Left lobe of liver (tissue), 2 donors: ENCODE results near the gene STAG3. TPM values are rescaled to one million over a fixed set of nuclear protein-coding genes. Genes with fewer than 3 reads are reported as not detected.
"Not testable (repeated sequence)": the region's sequence is repeated elsewhere in the genome, so short reads cannot be mapped to it uniquely, and the experiment has no call there.

ENCODE experiments used
- ATAC-seq: fragments of 200-7000 bp; cut with Tn5 transposase; one replicate; pipeline ENCODE4 v1.9.1; 2020; ENCODE audit warnings: mild to moderate bottlenecking, moderate library complexity
- DNase-seq: peaks from one replicate; pipeline ENCODE4 v3.0.0-alpha.2; 2020; ENCODE audit warnings: low spot score
- total RNA-seq: library from RNA; stranded (reverse); gene quantifications from one replicate; pipeline ENCODE4 v1.2.1, GENCODE V29; 2021
- donor health status: DM: no; HTN: no; CAD: no; lungs with moderate emphysema.
- donor health status: DM: no; HTN: yes; CAD: no.

Gene STAG3, protein sequence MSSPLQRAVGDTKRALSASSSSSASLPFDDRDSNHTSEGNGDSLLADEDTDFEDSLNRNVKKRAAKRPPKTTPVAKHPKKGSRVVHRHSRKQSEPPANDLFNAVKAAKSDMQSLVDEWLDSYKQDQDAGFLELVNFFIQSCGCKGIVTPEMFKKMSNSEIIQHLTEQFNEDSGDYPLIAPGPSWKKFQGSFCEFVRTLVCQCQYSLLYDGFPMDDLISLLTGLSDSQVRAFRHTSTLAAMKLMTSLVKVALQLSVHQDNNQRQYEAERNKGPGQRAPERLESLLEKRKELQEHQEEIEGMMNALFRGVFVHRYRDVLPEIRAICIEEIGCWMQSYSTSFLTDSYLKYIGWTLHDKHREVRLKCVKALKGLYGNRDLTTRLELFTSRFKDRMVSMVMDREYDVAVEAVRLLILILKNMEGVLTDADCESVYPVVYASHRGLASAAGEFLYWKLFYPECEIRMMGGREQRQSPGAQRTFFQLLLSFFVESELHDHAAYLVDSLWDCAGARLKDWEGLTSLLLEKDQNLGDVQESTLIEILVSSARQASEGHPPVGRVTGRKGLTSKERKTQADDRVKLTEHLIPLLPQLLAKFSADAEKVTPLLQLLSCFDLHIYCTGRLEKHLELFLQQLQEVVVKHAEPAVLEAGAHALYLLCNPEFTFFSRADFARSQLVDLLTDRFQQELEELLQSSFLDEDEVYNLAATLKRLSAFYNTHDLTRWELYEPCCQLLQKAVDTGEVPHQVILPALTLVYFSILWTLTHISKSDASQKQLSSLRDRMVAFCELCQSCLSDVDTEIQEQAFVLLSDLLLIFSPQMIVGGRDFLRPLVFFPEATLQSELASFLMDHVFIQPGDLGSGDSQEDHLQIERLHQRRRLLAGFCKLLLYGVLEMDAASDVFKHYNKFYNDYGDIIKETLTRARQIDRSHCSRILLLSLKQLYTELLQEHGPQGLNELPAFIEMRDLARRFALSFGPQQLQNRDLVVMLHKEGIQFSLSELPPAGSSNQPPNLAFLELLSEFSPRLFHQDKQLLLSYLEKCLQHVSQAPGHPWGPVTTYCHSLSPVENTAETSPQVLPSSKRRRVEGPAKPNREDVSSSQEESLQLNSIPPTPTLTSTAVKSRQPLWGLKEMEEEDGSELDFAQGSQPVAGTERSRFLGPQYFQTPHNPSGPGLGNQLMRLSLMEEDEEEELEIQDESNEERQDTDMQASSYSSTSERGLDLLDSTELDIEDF
- 3.1 TPM for total RNA-seq

DNA sequence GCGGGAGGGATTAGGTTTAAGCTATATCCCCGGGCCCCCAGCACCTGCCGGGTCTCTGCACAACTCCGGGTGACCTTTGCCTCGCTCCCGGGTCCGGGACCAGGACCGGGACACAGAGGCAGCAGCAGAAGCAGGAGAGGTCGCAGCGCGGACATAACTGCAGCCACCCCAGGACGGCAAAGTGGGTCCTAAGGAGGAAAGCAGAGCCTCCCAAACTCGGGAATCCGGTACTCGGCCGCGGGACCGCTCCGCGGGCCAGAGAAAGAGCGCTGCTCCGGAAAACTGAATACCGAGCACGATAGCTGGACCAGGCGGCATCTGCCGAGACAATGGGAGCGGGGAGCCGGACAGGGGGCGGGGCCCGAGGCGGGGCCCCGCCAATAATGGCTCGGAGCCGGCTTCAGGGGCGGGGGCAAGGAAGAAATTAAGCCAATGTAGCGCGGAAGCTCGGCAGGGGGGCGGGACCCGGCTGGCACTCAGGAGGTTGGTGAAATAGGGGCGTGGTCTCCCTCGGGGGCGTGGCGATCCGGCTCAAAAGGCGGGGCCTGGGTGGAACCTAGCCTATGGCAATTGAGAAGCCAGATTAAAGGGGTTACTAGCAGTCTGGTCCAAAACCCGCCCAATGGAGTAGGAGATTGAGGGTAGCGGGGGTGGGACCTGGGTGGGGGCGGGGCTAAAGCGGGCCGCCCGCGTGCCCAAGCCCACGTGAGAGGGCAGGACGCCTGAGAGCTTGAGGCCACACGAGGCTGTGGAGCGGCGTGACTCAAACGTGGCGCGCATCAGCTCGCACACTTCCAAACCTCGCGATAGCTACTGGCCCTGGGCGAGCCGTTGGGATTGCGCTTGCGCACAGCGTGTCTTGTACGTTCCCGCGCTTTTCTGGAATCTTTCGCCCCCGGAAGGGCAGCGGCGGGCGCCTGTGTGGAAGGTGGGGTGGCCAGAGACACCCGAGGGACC, at the start of gene STAG3, which contains the start of gene GPC2:
STAG3 (plus strand) TSS at position 874 of the 957 bp plus-strand sequence. CDS start 2,639 bp downstream, outside the sequence.
GPC2 (minus strand) TSS at position 337 of the 957 bp plus-strand sequence; CDS start at position 155, 182 bp downstream.
- ATAC-seq: peak; percentile 96
- peak; percentile 91 for DNase-seq

DNA sequence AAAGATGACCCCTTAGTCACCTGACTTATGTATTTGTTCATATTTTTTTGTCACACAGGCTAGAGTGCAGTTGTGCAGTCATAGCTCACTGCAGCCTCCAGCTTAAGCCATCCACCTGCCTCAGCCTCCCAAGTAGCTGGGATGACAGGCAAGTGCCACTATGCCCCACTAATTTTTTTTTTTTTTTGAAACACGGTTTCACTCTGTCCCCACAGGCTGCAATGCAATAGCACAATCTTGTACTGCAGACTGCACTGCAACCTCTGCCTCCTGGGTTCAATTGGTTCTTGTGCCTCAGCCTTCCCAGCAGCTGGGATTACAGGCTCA, 49.1 kb upstream of the STAG3 start:
- no peak for ATAC-seq
- DNase-seq: no peak

DNA sequence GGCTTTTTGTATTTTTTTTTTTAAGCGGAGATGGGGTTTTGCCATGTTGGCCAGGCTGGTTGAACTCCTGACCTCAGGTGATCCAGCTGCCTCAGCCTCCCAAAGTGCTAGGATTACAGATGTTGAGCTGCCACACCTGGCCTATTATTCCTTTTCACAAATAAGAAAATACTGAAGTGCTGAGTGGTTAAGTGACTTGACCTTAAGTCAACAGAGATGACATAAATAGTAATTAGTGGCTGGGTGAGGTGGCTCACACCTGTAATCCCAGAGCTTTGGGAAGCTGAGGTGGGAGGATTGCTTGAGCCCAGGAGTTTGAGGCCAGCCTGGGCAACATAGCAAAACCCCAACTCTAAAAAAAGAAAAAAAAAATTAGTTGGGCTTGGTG, 47.5 kb upstream of the STAG3 start:
- DNase-seq, ATAC-seq: not testable (repeated sequence)

DNA sequence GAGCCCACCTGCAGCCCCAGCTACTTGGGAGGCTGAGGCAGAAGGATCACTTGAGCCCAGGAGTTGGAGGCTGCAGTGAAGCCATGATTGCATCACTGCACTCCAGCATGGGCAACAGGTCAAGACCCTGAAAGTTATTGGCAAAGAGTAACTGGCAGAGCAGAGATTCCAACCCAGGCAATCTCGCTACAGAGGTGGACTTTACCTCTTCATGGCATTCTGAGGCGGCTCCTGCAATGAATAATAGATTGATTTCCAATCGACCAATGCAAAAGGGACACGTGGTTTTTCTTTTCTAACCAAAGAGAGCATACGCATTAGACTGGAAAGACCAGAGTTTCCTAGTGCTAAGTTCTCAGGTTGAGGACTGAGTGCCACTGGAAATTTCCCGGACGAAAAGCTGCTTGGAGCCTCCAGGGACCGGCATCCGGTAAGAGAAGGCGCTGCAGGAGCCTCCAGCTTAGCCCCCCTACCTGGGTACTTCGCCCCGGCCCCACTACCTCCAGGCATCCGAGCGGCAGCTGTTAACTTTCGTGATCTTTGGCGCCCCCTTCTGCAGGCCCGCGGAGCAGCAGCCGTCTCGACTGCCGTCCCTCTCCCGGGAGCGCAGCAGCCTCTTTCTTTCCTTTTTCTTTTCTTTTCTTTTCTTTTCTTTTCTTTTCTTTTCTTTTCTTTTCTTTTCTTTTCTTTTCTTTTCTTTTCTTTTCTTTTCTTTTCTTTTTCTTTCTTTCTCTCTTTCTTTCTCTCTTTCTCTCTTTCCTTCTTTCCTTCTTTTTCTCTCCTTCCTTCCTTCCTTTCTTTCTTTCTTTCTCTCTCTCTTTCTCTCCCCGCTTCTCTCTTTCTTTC, 46.9 kb upstream of the STAG3 start:
- peak; percentile 65 for ATAC-seq
- peak; percentile 82 for DNase-seq

DNA sequence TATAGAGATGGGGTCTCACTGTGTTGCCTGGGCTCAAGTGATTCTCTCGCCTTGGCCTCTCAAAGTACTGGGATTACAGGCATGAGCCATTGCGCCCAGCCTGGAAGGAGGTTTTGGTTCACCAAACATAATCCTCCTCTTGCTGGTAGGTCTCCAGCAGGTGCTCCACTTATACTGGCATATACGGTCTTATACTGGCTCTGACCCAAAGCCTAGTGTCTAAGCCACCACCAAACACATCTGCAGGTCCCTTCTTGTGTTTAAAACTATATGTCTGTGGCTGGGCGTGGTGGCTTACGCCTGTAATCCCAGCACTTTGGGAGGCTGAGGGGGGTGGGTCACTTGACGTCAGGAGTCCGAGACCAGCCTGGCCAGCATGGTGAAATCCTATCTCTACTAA, 45.6 kb upstream of the STAG3 start:
- ATAC-seq (no peak), DNase-seq (no peak)

DNA sequence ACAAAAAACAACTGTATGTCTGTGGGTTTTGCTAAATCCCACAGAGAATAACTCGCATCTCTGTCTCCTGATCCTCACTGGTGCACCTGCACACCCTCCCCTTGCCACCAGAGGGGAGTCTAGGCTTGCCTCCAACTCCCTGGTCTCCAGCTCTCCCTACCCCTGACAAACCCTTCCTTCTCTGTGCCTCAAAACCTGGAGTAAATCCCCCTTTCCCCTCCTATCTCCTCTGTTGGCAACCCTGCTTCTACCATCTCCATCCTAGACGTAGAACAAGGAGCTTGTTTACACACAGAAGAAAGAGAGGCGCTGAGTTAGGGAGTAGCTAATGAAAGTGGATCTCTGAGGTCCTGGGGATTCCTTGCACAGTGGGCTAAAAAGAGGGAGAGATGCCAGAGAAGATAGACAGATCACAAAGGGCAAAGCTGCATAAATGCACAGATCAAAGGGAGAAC, 45.0 kb upstream of the STAG3 start:
- ATAC-seq (peak; percentile 81), DNase-seq (no peak)

DNA sequence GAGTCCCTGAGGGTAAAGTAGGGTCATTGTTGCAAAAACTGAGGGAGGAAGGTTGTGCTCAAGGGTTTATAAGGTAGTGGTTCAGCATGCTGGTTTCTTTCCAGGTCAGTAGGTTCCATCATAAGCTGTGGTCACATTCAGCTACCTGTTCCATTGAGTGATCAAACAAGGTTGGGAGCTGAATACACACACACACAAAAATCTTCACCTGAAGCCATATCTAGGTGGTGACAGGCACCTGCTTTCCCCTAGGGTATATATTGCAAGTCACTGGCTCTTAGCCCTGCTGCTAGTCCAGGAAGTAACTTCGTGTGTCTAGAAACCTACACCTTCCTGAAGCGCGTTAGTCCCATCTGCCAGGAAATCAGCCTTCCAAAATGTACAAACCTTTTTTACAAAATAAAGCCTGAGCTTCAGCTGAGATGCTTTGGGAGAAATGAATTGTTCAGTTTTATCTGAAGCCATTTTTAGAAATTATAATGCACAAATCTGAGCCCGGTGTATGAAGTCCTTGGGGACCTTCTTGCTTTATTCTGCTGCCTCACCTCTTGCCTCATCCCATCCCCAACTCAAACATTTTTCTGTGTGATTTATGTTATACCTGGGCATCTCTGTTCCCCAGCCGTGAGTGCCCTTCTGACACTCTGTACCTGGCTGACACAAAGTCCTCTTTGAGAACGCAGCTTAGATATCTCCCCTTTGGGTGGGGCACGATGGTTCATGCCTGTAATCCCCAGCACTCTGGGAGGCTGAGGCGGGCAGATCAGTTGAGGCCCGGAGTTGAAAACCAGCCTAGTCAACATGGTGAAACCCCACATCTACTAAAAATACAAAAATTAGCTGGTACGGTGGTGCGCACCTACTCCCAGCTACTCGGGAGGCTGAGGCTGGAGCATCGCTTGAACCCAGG, 39.6 kb upstream of the STAG3 start:
- ATAC-seq: no peak
- DNase-seq: no peak

DNA sequence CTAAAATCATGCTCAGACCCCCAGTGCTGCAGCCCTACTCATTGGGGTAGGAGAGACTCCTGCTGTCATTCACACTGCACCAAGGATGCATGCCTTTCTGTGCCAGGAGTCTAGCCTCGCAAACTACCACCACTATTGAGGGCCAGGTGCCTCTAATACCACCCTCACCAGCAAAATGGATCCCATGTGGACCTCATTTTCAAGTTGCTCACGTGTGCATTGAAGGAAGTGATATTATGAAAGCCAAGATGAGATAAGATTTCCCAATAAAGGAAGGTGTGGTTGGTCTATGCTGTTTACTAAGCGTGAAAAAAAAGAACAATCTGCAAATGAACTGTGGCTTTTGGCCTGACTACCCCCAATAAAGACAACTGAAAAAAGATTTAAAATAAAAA, 36.2 kb upstream of the STAG3 start:
- peak; percentile 19 for ATAC-seq

DNA sequence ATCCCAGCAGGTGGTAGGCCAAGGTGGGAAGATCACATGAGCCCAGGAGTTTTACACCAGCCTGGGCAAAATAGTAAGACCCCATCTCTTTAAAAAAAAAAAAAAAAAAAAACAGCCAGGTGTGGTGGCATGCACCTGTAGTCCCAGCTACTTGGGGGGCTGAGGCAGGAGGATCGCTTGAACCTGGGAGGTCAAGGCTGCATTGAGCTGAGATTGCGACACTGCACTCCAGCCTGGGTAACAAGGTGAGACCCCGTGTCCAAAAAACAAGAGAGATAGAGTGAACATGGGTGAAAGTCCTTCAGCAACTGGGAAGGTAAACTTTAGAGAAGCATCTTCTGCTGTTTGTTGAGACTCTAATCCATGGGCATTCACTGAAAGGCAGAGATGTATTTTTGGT, 35.3 kb upstream of the STAG3 start:
- ATAC-seq: no peak
- DNase-seq: no peak

More for the DNA sequence above, 36.2 kb upstream of the STAG3 start:
- DNase-seq: no peak

DNA sequence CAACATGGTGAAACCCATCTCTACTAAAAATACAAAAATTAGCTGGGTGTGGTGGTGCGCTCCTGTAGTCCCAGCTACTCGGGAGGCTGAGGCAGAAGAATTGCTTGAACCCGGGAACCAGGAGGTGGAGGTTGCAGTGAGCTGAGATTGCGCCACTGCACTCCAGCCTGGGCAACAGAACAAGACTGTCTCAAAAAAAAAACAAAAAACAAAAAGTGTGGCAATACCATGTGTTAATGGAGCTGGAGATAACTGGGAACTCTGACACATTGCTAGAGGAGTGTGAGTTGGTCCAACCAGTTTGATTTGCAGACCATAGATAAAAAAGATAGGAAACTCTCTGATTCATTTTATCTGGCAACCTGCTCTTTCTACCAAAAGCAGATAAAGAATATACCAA, 31.4 kb upstream of the STAG3 start:
- peak; percentile 14 for ATAC-seq

DNA sequence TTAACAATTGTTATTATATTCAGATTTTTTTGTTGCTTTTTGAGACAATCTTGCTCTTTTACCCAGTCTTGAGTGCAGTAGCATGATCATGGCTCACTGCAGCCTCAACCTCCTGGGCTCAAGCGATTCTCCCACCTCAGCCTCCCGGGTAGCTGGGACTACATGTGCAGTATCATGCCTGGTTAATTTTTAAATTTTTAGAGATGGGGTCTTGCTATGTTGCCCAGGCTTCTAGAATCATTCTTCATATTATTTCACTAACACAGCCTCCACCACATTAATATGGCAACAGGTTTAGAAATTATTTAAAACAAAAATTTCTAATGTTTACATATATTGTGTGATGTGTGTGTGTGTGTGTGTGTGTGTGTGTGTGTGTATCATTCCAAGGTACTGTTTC, 30.4 kb upstream of the STAG3 start:
- DNase-seq (no peak), ATAC-seq (no peak)

More for the DNA sequence above, 31.4 kb upstream of the STAG3 start:
- DNase-seq: not testable (repeated sequence)

DNA sequence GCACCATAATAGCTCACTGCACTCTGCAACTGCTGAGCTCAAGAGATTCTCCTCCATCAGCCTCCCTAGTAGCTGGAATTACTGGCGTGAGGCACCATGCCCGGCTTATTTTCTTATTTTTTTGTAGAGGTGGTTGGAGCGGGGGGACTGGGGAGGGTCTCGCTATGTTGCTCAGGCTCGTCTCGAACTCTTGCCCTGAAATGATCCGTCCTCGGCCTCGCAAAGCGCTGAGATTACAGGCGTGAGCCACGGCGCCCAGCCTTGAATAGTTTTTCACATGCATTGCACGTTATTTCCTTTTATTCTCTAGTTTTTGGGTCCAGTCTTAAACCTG, 29.5 kb upstream of the STAG3 start:
- no peak for DNase-seq
- no peak for ATAC-seq

DNA sequence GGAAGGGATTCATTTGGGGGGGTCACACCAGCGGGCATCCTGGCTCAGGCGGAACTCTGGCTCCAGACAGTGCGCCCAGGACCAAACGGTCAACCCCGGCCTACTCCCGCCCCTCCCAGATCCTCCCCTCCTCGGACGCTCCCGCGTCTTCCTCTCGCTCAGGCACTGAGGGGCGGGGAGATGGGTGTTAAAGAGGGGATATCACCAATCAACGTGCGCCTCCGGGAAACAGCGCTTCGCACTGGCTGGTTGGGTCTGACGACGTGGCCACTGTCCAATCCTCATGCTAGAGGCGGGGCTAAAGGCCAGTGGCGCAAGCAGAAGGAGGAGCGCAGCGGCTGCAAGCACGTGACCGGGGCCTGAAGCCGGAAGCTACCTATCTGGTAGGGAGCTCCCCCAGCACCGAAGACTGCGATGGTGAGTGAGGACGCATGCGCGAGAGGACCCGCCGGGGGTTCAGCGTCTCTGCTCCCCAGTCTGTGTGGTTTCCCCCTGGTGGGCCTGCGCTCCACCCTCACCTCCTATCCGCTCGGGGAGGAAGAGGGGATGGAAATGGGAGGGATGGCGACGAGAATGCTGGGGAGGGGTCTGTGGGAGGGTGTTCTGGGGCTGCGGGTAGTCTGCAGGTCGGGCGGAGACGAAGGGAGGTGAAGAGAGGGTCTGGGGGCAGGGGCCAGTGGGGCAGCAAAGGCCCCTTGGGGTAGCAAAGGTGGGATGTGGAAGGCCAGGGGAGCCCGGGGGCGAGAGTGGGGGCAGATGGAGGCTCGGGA, 29.0 kb upstream of the STAG3 start, which contains the start of gene LAMTOR4:
LAMTOR4 (plus strand) TSS at position 360 of the 770 bp plus-strand sequence; CDS start at position 415, 55 bp downstream.
- ATAC-seq (peak; percentile 96), DNase-seq (peak; percentile 99)

DNA sequence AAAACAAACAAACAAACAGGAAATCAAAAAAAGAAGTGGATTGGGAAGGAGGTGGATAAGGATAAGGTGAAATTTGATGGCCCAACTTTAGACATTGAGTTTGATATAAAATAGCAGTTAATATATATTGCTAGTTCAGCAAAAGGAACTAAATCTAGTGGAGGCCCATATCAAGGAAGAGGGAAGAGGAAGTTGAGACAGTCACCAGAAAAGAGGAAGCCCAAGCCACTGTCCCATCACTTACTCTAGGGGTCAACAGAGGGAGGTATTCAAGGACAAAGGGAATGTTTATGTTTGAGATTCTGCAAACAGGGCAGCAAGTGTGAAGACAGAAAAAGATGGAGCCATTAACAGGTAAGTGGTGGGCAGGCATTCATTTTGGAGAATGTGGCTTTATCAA, 25.3 kb upstream of the STAG3 start:
- ATAC-seq (no peak), DNase-seq (no peak)

DNA sequence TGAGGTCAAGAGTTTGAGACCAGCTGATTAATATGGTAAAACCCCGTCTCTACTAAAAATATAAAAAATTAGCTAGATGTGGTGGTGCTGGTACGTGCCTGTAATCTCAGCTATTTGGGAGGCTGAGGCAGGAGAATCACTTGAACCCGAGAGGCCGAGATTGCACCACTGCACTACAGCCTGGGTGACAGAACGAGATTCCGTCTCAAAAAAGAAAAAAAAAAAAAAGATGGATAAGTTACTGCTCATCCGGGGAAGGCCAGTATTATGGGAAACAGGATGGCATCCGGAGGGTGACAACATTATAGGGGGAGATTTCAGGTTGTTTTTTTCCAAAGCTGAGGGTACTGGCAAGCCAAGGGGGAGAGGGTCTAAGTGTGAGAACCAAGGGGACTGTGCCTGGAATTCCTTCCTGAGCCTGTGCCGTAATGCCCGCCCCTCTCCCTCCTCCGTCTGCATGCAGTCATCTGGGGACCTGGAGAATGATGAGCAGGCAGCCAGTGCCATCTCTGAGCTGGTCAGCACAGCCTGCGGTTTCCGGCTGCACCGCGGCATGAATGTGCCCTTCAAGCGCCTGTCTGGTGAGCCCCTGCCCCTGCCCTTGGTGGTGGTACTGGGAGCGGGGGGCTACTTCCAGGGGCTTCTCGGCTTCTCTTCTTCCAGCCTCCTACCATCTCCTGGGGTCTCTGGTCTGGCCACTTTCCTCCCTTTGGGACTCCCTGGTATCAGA, 24.6 kb upstream of the STAG3 start:
- no peak for ATAC-seq
- no peak for DNase-seq
